Jurkat, Clone E6-1 (cell line): ENCODE results near the gene LRRC25.
"Not testable (repeated sequence)": the region's sequence is repeated elsewhere in the genome, so short reads cannot be mapped to it uniquely, and the experiment has no call there.

ENCODE experiments used
- DNase-seq: peaks from one replicate; pipeline ENCODE4 v3.0.0-alpha.2; 2011; ENCODE audit warnings: low read depth, low spot score
- H3K4me3 ChIP-seq: 2 replicates; pipeline ENCODE4 v1.5.1; 2011; ENCODE audit warnings: mild to moderate bottlenecking, low read length, control low read depth, moderate library complexity

LRRC25 gene

DNA sequence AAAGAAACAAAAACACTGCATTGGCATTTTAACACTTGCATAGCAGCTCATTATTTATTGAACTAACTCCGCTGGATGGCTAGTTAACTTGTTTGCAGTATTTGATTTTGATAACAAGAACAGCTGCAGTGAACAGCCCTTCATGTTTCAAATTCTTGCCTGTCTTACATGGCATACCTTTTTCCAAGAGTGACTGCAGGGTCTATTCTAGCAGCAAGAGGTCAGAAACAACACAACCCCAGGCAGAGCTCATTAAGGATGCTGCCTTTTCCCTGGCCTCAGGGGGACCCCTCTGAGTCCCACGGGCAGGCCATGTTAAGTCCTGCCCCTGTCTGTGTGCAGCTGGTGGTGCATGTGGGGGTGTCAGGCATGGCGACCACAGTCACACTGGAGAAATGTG, 40.4 kb downstream of the LRRC25 start:
- no peak for DNase-seq

GRCh38 chr19:18354743-18355142, 42.7 kb downstream of the LRRC25 start:
- DNase-seq, H3K4me3 ChIP-seq: not testable (repeated sequence)

More for the DNA sequence above, 40.4 kb downstream of the LRRC25 start:
- no peak overlapping the region for H3K4me3 ChIP-seq

GRCh38 chr19:18353378-18354005, 43.9 kb downstream of the LRRC25 start:
- no peak for DNase-seq
- H3K4me3 ChIP-seq, result no peak overlapping the region

GRCh38 chr19:18351544-18351943, 45.9 kb downstream of the LRRC25 start:
- no peak overlapping the region for H3K4me3 ChIP-seq
- no peak for DNase-seq

- no peak overlapping the region for H3K4me3 ChIP-seq
- DNase-seq, result no peak
These were observed 46.9 kb downstream of the LRRC25 start for GRCh38 chr19:18350490-18350889.

GRCh38 chr19:18349524-18350128, 47.8 kb downstream of the LRRC25 start:
- H3K4me3 ChIP-seq, result no peak overlapping the region
- DNase-seq, result no peak

GRCh38 chr19:18348818-18349339, 48.5 kb downstream of the LRRC25 start:
- not testable (repeated sequence) for DNase-seq, H3K4me3 ChIP-seq

DNA sequence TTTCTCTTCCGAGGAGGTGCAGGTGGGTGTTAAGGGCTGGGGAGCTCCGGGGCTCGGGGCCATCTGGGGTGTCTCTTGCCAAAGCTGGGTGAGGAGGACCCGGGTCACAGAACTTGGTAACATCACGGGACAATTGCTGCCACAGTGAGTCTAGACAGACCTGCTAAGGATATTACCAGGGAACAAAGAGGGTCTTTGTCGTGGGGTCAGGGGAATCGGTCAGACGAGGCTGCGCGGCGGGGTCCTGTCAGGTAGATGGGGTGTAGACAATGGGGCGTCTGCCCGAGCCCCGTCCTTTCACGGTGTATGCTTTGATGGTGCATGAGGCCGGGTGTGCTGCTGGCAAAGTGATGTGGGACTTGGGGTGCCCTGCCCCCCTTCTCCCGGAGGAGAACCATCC, 49.3 kb downstream of the LRRC25 start:
- H3K4me3 ChIP-seq, result no peak overlapping the region
- no peak for DNase-seq

DNA sequence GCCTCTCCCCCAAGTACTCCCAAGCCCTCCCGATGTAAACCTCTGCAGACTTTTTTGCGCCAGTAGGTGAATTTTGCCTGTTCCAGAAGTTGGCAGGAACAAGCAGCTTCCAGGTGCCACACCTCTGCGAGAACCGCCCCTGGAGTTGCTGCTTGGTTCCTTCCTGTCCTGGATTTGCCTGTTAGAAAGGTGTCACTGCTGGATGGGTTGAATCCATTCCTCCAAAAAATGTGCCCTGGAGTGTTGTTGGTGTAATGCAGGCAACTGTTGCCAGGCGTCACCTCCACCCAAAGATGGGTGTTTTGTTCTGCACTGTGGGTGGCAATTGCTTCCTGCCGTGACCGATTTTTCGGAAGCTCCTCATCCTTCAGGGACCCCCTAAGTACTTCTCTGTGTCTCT, 51.3 kb downstream of the LRRC25 start:
- no peak for DNase-seq

DNA sequence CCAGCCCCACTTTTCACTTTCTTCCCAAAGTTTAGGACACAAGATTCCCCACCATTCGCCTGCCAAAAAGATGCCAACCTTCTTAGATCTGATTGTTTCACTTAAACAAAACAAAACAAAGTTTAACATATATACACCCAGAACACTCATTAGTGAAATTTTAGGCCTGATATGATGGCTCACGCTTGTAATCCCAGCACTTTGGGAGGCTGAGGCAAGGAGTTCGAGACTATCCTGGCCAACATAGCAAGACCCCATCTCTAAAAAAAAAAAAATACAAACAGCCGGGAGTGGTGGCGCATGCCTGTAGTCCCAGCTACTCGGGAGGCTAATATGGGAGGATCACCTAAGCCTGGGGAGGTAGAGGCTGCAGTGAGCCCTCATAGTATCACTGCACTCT, 52.1 kb downstream of the LRRC25 start:
- no peak overlapping the region for H3K4me3 ChIP-seq
- DNase-seq, result no peak

More for the DNA sequence above, 51.3 kb downstream of the LRRC25 start:
- no peak overlapping the region for H3K4me3 ChIP-seq

GRCh38 chr19:18344582-18344950, 52.9 kb downstream of the LRRC25 start:
- DNase-seq, result no peak
- no peak overlapping the region for H3K4me3 ChIP-seq

- DNase-seq, result no peak
- no peak overlapping the region for H3K4me3 ChIP-seq
These were observed 55.3 kb downstream of the LRRC25 start for GRCh38 chr19:18342090-18342632.
